ENCODE measurements around the gene SULT1C3.

DNA sequence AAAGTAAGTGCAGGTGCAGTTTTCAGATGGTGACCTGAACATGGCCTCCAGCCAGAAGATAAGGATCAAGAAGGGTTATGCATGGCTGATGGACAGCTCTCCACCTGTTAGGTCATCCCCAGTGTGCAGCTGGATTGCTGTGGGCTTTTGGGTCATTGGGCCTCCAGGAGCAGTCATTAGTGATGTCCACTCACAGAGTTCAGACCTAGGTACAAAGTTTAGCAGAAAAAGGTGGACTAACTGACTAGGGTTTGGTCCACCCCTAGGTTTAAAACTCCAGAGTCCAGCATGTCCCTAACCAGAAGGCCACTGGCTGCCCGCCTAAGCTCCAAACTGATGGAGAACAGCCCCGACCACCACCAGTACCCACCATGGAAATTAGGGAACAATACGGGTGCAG, 30.6 kb downstream of the SULT1C3 start:
- TF ChIP-seq, protein P1, sequence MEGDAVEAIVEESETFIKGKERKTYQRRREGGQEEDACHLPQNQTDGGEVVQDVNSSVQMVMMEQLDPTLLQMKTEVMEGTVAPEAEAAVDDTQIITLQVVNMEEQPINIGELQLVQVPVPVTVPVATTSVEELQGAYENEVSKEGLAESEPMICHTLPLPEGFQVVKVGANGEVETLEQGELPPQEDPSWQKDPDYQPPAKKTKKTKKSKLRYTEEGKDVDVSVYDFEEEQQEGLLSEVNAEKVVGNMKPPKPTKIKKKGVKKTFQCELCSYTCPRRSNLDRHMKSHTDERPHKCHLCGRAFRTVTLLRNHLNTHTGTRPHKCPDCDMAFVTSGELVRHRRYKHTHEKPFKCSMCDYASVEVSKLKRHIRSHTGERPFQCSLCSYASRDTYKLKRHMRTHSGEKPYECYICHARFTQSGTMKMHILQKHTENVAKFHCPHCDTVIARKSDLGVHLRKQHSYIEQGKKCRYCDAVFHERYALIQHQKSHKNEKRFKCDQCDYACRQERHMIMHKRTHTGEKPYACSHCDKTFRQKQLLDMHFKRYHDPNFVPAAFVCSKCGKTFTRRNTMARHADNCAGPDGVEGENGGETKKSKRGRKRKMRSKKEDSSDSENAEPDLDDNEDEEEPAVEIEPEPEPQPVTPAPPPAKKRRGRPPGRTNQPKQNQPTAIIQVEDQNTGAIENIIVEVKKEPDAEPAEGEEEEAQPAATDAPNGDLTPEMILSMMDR (IDR thresholded peaks at IDR 0.05; ENCODE audit: low read length), result no peak
- no peak for TF ChIP-seq EZH2 (IDR thresholded peaks at IDR 0.05; ENCODE audit: borderline replicate concordance, low read length)
